Measurements from ENCODE around the gene GRIA2. TPM values are rescaled to one million over a fixed set of nuclear protein-coding genes. Genes with fewer than 3 reads are reported as not detected.
A peak's percentile ranks its signal among the peaks of the same experiment; 100 is the strongest.
"Not testable (repeated sequence)": the region's sequence is repeated elsewhere in the genome, so short reads cannot be mapped to it uniquely, and the experiment has no call there.

GRIA2 gene
- polyA plus RNA-seq (2013) = not detected

DNA sequence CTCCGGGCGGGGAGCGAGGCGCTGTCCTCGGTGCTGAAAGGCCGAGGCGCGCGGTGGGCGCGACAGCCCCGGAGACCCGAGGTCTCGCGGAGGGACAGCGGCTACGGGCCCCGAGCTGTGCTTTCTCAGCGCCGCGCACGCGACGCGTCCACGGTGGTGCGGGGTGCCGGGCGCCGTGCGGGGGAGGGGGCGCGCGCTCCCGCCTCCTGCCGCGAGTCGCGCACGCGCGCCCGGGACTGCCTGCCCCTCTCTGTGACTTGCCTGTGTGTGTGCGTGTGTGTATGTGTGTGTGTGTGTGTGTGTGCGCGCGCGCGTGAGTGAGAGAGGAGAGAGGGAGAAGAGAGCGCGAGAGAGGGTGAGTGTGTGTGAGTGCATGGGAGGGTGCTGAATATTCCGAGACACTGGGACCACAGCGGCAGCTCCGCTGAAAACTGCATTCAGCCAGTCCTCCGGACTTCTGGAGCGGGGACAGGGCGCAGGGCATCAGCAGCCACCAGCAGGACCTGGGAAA is at the start of gene GRIA2:
Gene GRIA2 (plus strand): TSS at position 358 of the 511 bp plus-strand sequence. CDS start 315 bp downstream, outside the sequence.
- DNase-seq = peak; percentile 70 to 90 (median 90)
- no peaks in the 10 kb centered on the region for H3K9me3 ChIP-seq (ENCODE audit: control extremely low read depth in 1 of 5, control insufficient read depth in 4 of 5, insufficient read depth in 2 of 5, low read depth in 1 of 5, low read length in 4 of 5)
- WGBS (ENCODE audit: insufficient coverage) = 2% methylated on average over 52 of the region's 57 CpGs
- no peak within 1 kb of the TSS for H3K27ac ChIP-seq (ENCODE audit: insufficient read depth in 1 of 2, low read depth in 1 of 2, low read length in 2 of 2, poor library complexity in 1 of 2, severe bottlenecking in 2 of 2)
- H3K27me3 ChIP-seq (replicated peaks in 2 of 5; ENCODE audit: control insufficient read depth in 4 of 5, insufficient read depth in 5 of 5, low read length in 4 of 5) = peaks cover 11 to 73% (median 35%) of the 10 kb centered on the region in 5 experiments
- no peaks in the 10 kb centered on the region for H3K36me3 ChIP-seq (ENCODE audit: control insufficient read depth in 4 of 4, insufficient read depth in 4 of 4, low read length in 3 of 4)
- peak within 1 kb of the TSS in 5 of 7 experiments; percentile 12 to 46 (median 35) for H3K4me3 ChIP-seq (ENCODE audit: control insufficient read depth in 1 of 7, extremely low read depth in 1 of 7, insufficient read depth in 4 of 7, low read depth in 2 of 7, low read length in 6 of 7)
- CTCF ChIA-PET = interaction anchor here (1.3 to 1.8 kb wide), 3 partner anchors 13 to 949 kb away, joined by 3 to 5 read pairs (median 3); no protein-coding TSS in a partner anchor
- POLR2A ChIA-PET = no interaction called here
- peaks cover 0 to 20% (median 16%) of the 10 kb centered on the region in 4 experiments for H3K4me1 ChIP-seq (ENCODE audit: control extremely low read depth in 1 of 4, control insufficient read depth in 4 of 4, insufficient read depth in 4 of 4, low read length in 3 of 4)

DNA sequence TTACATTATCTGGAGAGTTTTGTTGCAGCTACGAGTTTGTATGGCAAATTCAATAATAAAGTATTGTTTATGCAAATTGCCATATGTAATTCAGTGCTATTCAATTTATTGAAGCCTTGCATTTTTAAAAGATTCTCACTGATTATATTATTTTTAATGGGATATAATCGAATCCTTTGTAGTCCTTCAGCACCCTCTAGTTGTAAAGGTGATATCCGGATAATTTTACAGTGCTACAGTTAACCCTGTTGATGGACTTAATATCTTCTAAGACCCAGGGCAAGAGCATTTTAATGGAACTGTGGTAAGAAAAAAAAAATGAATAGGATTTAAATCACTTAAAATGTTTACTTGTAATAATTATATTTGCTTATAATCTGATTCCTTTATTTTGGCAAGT is 48.5 kb upstream of the GRIA2 start:
- Histone ChIP-seq H3K9me3 (ENCODE audit: control extremely low read depth in 1 of 5, control insufficient read depth in 4 of 5, insufficient read depth in 2 of 5, low read depth in 1 of 5, low read length in 4 of 5) (no peaks in the 10 kb centered on the region), H3K27ac (ENCODE audit: insufficient read depth in 1 of 2, low read depth in 1 of 2, low read length in 2 of 2, poor library complexity in 1 of 2, severe bottlenecking in 2 of 2) (no peak overlapping the region), H3K4me3 (ENCODE audit: control insufficient read depth in 1 of 7, extremely low read depth in 1 of 7, insufficient read depth in 4 of 7, low read depth in 2 of 7, low read length in 6 of 7) (no peak overlapping the region), H3K27me3 (replicated peaks in 2 of 5; ENCODE audit: control insufficient read depth in 4 of 5, insufficient read depth in 5 of 5, low read length in 4 of 5) (no peaks in the 10 kb centered on the region), H3K36me3 (ENCODE audit: control insufficient read depth in 4 of 4, insufficient read depth in 4 of 4, low read length in 3 of 4) (no peaks in the 10 kb centered on the region), H3K4me1 (ENCODE audit: control extremely low read depth in 1 of 4, control insufficient read depth in 4 of 4, insufficient read depth in 4 of 4, low read length in 3 of 4) (no peaks in the 10 kb centered on the region)
- CTCF ChIA-PET = no interaction called here
- DNase-seq = peak; percentile 1 to 6 (median 4)
- POLR2A ChIA-PET = no interaction called here
- WGBS (ENCODE audit: insufficient coverage) = no CpG with 5 or more reads among the region's 3 CpGs

DNA sequence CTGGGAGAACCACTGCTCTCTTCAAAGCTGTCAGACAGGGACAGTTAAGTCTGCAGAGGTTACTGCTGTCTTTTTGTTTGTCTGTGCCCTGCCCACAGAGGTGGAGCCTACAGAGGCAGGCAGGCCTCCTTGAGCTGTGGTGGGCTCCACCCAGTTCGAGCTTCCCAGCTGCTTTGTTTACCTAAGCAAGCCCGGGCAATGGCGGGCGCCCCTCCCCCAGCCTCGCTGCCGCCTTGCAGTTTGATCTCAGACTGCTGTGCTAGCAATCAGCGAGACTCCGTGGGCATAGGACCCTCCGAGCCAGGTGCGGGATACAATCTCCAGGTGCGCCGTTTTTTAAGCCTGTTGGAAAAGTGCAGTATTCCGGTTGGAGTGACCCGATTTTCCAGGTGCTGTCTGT is 40.3 kb upstream of the GRIA2 start:
- 89% methylated on average over 10 of the region's 14 CpGs for WGBS (ENCODE audit: insufficient coverage)
- CTCF ChIA-PET; H3K27ac ChIP-seq (ENCODE audit: insufficient read depth in 1 of 2, low read depth in 1 of 2, low read length in 2 of 2, poor library complexity in 1 of 2, severe bottlenecking in 2 of 2); H3K4me1 ChIP-seq (ENCODE audit: control extremely low read depth in 1 of 4, control insufficient read depth in 4 of 4, insufficient read depth in 4 of 4, low read length in 3 of 4); H3K27me3 ChIP-seq (replicated peaks in 2 of 5; ENCODE audit: control insufficient read depth in 4 of 5, insufficient read depth in 5 of 5, low read length in 4 of 5); H3K9me3 ChIP-seq (ENCODE audit: control extremely low read depth in 1 of 5, control insufficient read depth in 4 of 5, insufficient read depth in 2 of 5, low read depth in 1 of 5, low read length in 4 of 5); H3K36me3 ChIP-seq (ENCODE audit: control insufficient read depth in 4 of 4, insufficient read depth in 4 of 4, low read length in 3 of 4); DNase-seq; POLR2A ChIA-PET; H3K4me3 ChIP-seq (ENCODE audit: control insufficient read depth in 1 of 7, extremely low read depth in 1 of 7, insufficient read depth in 4 of 7, low read depth in 2 of 7, low read length in 6 of 7): not testable (repeated sequence)

DNA sequence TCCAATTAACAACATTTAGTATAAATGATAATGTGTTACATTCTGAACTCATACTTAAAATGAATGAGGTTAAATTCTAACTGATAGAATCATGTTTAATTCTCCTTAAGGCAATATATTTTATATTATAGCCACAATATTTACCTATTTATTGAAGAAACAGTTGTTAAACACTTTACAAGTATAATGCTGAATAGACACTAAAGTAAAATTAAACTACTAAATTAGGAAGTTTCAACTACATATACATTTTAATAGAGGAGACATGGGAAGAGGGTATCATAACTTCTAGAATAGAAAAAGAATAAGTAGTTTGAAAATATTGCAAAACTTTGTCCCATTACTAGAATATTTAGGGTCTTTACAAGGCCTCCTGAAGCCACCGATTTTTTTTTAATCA is 36.2 kb upstream of the GRIA2 start:
- Histone ChIP-seq H3K36me3 (ENCODE audit: control insufficient read depth in 4 of 4, insufficient read depth in 4 of 4, low read length in 3 of 4) (no peaks in the 10 kb centered on the region), H3K4me3 (ENCODE audit: control insufficient read depth in 1 of 7, extremely low read depth in 1 of 7, insufficient read depth in 4 of 7, low read depth in 2 of 7, low read length in 6 of 7) (no peak overlapping the region), H3K4me1 (ENCODE audit: control extremely low read depth in 1 of 4, control insufficient read depth in 4 of 4, insufficient read depth in 4 of 4, low read length in 3 of 4) (no peaks in the 10 kb centered on the region), H3K9me3 (ENCODE audit: control extremely low read depth in 1 of 5, control insufficient read depth in 4 of 5, insufficient read depth in 2 of 5, low read depth in 1 of 5, low read length in 4 of 5) (no peaks in the 10 kb centered on the region), H3K27me3 (replicated peaks in 2 of 5; ENCODE audit: control insufficient read depth in 4 of 5, insufficient read depth in 5 of 5, low read length in 4 of 5) (peaks cover 0 to 2% (median 0%) of the 10 kb centered on the region in 5 experiments), H3K27ac (ENCODE audit: insufficient read depth in 1 of 2, low read depth in 1 of 2, low read length in 2 of 2, poor library complexity in 1 of 2, severe bottlenecking in 2 of 2) (no peak overlapping the region)
- no peak for DNase-seq
- CTCF ChIA-PET = no interaction called here
- POLR2A ChIA-PET = no interaction called here
- WGBS (ENCODE audit: insufficient coverage) = no CpG with 5 or more reads among the region's 1 CpG

DNA sequence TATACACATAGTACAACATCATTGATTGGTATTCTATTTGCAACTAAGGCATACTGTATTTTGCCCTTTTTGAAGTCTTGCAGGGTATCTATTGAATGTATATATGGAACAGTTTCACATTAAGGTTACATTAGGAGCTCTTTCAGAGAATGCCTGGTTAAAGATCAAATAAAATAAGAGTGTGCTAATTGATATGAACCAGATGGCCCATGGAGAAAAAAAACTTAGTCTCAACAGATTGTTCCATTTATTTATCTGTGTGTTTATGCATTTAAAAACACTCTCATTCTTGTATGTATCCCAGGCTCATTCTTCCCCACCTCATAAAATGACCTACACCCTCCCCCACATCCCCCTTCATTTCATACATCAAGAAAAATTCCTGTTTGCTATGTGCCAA is 35.2 kb upstream of the GRIA2 start:
- Histone ChIP-seq H3K36me3 (ENCODE audit: control insufficient read depth in 4 of 4, insufficient read depth in 4 of 4, low read length in 3 of 4) (no peaks in the 10 kb centered on the region), H3K27me3 (replicated peaks in 2 of 5; ENCODE audit: control insufficient read depth in 4 of 5, insufficient read depth in 5 of 5, low read length in 4 of 5) (peaks cover 0 to 2% (median 0%) of the 10 kb centered on the region in 5 experiments), H3K9me3 (ENCODE audit: control extremely low read depth in 1 of 5, control insufficient read depth in 4 of 5, insufficient read depth in 2 of 5, low read depth in 1 of 5, low read length in 4 of 5) (no peaks in the 10 kb centered on the region), H3K4me3 (ENCODE audit: control insufficient read depth in 1 of 7, extremely low read depth in 1 of 7, insufficient read depth in 4 of 7, low read depth in 2 of 7, low read length in 6 of 7) (no peak overlapping the region), H3K4me1 (ENCODE audit: control extremely low read depth in 1 of 4, control insufficient read depth in 4 of 4, insufficient read depth in 4 of 4, low read length in 3 of 4) (no peaks in the 10 kb centered on the region), H3K27ac (ENCODE audit: insufficient read depth in 1 of 2, low read depth in 1 of 2, low read length in 2 of 2, poor library complexity in 1 of 2, severe bottlenecking in 2 of 2) (no peak overlapping the region)
- POLR2A ChIA-PET = interaction anchor here (0.6 kb wide), 1 partner anchor 131 kb away, joined by 3 read pairs; no protein-coding TSS in a partner anchor
- CTCF ChIA-PET = no interaction called here
- DNase-seq = no peak

DNA sequence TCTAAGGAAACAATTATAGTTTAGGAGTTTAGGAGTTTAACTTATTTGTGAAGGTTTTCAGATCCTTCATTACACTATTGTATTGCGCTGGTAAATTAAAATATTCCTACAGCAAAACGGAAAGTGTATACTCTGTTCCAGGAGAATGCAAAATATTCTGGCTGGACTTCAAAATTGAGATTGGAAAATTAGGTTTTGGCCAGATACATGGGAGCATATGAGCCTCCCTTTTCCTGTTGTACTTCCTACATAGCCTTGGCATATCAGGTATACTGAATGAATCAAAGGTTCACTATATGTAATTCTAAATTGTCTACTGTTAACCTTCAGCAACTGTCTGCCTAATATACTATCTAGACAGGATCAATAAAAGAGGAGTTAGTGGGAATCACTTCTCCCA is 25.2 kb upstream of the GRIA2 start:
- no peak for DNase-seq
- Histone ChIP-seq H3K4me3 (ENCODE audit: control insufficient read depth in 1 of 7, extremely low read depth in 1 of 7, insufficient read depth in 4 of 7, low read depth in 2 of 7, low read length in 6 of 7) (no peak overlapping the region), H3K9me3 (ENCODE audit: control extremely low read depth in 1 of 5, control insufficient read depth in 4 of 5, insufficient read depth in 2 of 5, low read depth in 1 of 5, low read length in 4 of 5) (no peaks in the 10 kb centered on the region), H3K27me3 (replicated peaks in 2 of 5; ENCODE audit: control insufficient read depth in 4 of 5, insufficient read depth in 5 of 5, low read length in 4 of 5) (no peaks in the 10 kb centered on the region), H3K27ac (ENCODE audit: insufficient read depth in 1 of 2, low read depth in 1 of 2, low read length in 2 of 2, poor library complexity in 1 of 2, severe bottlenecking in 2 of 2) (no peak overlapping the region), H3K4me1 (ENCODE audit: control extremely low read depth in 1 of 4, control insufficient read depth in 4 of 4, insufficient read depth in 4 of 4, low read length in 3 of 4) (no peaks in the 10 kb centered on the region), H3K36me3 (ENCODE audit: control insufficient read depth in 4 of 4, insufficient read depth in 4 of 4, low read length in 3 of 4) (no peaks in the 10 kb centered on the region)
- CTCF ChIA-PET = no interaction called here
- POLR2A ChIA-PET = no interaction called here
- WGBS (ENCODE audit: insufficient coverage) = 100% methylated on average over 1 of the region's 2 CpGs

DNA sequence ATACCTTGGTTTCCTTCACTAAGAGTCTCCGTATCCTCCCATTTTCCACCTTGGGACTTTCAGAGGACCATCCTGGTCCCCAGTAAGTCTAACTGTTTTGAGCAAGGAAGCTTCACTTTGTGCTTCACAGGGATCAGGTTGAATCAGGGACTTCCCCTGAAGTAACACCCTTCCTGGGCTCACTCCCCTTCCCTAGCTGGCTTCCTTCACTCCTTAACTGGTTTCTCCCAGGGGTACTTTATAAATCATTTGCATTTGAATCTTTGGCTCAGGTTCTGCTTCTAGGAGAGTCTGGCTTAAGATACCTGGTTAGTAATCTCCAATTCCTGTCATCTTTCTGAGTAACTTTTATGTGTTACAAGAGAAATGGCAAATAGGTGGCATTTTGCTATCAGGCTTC is 24.5 kb upstream of the GRIA2 start:
- no peaks in the 10 kb centered on the region for H3K36me3 ChIP-seq (ENCODE audit: control insufficient read depth in 4 of 4, insufficient read depth in 4 of 4, low read length in 3 of 4)
- no peak for DNase-seq
- 86% methylated on average over 1 of the region's 1 CpG for WGBS (ENCODE audit: insufficient coverage)

More for the DNA sequence above, 24.5 kb upstream of the GRIA2 start:
- Histone ChIP-seq H3K4me1 (ENCODE audit: control extremely low read depth in 1 of 4, control insufficient read depth in 4 of 4, insufficient read depth in 4 of 4, low read length in 3 of 4) (no peaks in the 10 kb centered on the region), H3K9me3 (ENCODE audit: control extremely low read depth in 1 of 5, control insufficient read depth in 4 of 5, insufficient read depth in 2 of 5, low read depth in 1 of 5, low read length in 4 of 5) (no peaks in the 10 kb centered on the region), H3K27ac (ENCODE audit: insufficient read depth in 1 of 2, low read depth in 1 of 2, low read length in 2 of 2, poor library complexity in 1 of 2, severe bottlenecking in 2 of 2) (no peak overlapping the region), H3K4me3 (ENCODE audit: control insufficient read depth in 1 of 7, extremely low read depth in 1 of 7, insufficient read depth in 4 of 7, low read depth in 2 of 7, low read length in 6 of 7) (no peak overlapping the region), H3K27me3 (replicated peaks in 2 of 5; ENCODE audit: control insufficient read depth in 4 of 5, insufficient read depth in 5 of 5, low read length in 4 of 5) (no peaks in the 10 kb centered on the region)
- ChIA-PET CTCF (no interaction called here), POLR2A (no interaction called here)

Measured in common myeloid progenitor, CD34-positive (primary cell).